ENCODE measurements around the gene GIPC2.

GRCh38 chr1:78122389-78122788 is 76.6 kb downstream of the GIPC2 start:
- TF ChIP-seq EZH2 (IDR thresholded peaks at IDR 0.05; ENCODE audit: low read length) (no peak), CTCF (optimal IDR thresholded peaks at IDR 0.05 in 1 of 3, IDR thresholded peaks at IDR 0.05 in 1 of 3, conservative IDR thresholded peaks at IDR 0.05 in 1 of 3; ENCODE audit: extremely low read depth in 1 of 3, insufficient read depth in 2 of 3, low read length in 3 of 3) (no peak)

Data from keratinocyte (primary cell).